CD4-positive, alpha-beta T cell treated with Interferon gamma for 1 hour (primary cell): ENCODE measurements around the gene NDOR1.

ENCODE experiments used
- DNase-seq: peaks from one replicate; pipeline ENCODE4 v3.0.0-alpha.2; 2020

The NDOR1 gene

GRCh38 chr9:137199411-137200121 lies 5.9 kb upstream of the NDOR1 start:
- DNase-seq: no peak

DNA sequence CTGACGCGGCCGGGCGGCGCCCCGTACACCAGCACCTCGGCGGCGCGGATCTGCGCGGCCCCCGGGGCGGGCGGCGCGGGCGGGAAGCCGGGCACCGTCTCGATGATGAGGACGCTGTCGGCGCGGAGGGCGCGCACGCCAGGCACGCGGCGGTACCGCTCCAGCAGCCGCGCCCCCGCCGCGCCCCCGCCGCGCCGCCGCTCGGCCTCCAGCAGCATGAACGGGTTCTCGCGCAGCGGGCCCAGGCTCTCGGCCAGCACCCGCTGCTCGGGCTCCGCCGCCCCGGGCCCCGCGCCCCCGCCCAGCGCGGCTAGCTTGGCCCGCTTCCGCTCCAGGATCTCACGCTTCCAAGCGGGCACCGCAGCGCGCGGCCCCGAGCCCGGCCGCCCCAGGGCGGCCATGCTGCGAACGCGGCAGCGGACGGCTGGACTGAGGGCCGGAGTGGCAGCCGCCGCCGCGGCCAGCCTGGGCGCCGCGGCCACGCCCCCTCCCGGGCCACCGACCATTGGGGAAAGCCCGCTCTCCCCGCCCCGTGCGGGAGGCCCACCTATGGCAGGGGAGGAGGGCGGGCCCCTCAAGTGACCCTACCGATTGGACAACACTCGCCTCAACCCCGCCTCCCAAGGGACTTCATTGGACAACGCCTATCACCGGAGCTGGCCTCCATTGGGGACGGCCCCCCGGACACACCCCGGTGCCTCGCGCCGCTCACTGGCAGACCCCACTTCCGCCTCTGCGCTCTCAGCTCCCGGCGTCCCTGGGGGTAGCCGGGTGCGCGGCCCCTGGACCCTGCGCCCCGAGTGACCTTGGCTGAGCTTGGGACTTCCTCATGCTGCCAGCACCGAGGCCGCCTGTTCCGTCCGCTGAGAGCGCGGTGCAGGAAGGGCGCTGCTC lies 4.9 kb upstream of the NDOR1 start, which contains the start of gene TPRN:
TSS of gene TPRN (minus strand) at position 431 of the 894 bp plus-strand sequence. CDS start at position 401, 30 bp downstream.
- DNase-seq: peak; percentile 98

DNA sequence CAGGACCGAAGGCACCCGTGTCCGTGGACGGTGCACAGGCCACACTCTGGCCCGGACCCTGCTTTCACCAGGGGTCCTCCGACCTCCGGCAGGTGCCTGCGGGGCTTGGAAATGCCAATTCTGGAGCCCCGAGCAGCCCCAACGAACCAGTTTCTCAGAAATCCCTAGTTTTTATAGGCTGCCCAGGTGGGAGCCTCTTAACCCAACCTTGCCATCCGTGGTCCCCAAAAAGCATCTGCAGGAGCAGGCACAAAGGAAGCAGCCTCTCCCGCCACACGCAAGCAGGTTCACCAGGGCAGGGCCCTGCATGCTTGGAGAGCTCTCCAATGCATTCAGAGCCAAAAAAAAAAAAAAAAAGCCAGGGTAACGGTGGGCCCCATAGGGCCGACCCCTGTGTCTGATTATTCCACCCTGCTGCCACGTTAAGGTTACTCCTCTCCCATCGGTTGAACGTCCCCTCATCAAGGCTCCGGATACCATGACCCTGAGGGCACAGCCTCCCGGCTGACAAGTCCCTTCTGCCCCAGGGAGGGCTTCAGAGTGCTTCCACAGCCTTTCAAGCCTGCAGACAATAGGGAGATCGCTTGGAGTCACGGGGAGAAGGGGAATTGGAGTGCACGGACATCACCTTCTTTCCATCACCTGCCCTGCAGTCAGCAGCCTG lies 4.2 kb upstream of the NDOR1 start:
- no peak for DNase-seq

DNA sequence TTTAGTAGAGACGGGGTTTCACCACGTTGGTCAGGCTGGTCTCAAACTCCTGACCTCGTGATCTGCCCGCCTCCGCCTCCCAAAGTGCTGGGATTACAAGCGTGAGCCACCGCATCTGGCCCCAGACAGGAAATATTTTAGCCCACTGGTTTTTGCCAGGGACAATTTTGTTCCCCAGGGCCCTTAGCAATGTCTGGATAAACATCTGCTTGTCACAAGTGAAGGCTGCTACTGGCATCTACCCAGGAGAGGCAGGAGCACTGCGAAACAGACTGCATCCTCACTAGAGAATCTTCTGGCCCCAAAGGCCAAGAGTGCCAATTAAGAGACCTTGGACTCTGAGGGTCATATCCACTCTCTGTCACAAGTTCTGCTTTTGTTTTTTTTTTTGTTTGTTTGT lies 2.5 kb upstream of the NDOR1 start:
- DNase-seq: no peak

GRCh38 chr9:137204731-137205125 lies 772 bp upstream of the NDOR1 start:
- no peak for DNase-seq

- DNase-seq: no peak
Observed at GRCh38 chr9:137206602-137207001, 1.1 kb downstream of the NDOR1 start.

GRCh38 chr9:137211532-137211931 lies 6.0 kb downstream of the NDOR1 start:
- no peak for DNase-seq

DNA sequence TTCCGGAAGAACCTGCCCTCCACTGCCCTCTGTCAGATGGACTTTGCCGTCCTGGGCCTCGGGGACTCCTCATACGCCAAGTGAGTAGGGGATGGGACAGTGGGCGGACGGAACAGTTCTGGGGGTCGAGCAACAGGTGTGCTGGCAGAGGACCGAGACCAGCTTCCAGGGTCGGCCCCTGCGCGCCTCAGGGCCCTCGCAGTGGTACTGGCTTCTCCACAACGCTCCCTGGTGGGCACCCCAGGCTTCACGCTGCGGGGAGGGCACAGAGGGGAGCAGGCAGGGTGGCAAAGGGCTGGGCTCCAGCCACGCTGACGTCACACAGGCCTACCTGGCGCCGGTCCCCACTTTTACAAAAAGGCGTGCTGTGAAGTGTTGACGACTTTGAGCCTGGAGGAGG lies 7.0 kb downstream of the NDOR1 start:
- DNase-seq: no peak

DNA sequence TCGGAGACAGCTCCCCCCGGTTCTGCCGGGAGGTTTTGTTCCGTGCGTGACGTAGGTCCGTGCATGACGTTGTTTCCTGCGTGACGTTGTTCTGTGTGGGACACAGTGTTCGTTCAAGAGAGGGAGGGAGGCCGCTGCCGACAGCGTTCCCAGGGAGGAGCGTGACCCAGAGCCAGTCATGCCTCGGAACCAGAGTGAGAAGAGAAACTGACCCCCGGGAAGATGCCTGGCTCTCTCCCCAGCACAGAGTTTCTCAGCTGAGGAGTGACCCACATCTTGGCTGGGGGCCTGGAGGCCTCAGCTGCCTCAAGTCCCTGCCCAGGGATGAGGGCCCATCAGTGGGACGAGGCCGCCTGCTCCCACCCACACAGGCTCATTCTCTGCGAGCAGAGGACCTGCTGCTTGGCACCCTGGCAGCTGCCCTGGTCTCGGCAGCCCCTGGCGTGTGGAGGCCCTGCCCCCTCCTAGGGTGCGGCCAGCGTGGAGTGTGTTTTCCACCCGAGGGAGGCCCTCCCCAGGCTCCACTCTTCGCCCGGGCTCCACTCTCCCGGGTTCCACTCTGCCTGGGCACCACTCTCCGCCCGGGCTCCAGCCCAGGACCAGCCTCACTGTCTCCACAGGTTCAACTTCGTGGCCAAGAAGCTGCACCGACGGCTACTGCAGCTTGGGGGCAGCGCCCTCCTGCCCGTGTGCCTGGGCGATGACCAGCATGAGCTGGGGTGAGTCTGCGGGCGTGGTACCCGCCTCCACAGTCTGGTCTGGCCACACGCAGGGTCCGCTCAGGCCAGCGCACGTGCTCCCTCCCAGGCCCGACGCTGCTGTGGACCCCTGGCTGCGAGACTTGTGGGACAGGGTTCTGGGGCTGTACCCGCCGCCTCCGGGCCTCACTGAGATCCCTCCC lies 7.9 kb downstream of the NDOR1 start:
- DNase-seq: no peak

GRCh38 chr9:137214620-137215019 lies 9.1 kb downstream of the NDOR1 start:
- no peak for DNase-seq

DNA sequence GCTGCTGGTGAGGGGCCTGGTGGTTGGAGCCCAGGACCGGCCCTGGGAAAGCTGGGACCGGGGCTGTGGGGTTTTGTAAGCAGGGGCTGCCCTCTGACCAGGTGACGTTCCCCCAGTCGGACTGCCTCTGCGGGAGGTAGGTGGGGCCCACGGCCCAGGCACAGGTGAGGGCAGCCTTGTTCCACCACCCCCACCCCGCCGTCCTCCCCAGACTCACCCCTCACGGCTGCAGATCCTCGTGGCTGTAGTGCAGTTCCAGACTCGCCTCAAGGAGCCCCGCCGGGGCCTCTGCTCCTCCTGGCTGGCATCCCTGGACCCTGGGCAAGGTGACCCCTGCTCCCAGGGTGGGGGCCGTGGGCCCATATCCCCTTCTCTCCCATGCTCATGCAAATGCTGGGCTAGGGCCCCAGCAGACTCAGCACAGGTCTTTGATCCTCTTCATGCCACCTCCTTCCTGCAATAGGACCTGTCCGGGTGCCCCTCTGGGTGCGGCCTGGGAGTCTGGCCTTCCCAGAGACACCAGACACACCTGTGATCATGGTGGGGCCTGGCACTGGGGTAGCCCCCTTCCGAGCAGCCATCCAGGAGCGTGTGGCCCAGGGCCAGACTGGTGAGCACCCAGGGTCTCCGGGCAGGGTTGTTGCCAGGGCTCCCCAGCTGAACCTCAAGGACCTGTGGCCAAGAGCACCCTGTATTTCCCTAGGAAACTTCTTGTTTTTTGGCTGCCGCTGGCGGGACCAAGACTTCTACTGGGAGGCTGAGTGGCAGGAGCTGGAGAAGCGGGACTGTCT lies 9.9 kb downstream of the NDOR1 start:
- no peak for DNase-seq

- no peak for DNase-seq
Observed at GRCh38 chr9:137216188-137216965, 10.9 kb downstream of the NDOR1 start.

GRCh38 chr9:137217276-137218211 lies 12.0 kb downstream of the NDOR1 start:
- no peak for DNase-seq

DNA sequence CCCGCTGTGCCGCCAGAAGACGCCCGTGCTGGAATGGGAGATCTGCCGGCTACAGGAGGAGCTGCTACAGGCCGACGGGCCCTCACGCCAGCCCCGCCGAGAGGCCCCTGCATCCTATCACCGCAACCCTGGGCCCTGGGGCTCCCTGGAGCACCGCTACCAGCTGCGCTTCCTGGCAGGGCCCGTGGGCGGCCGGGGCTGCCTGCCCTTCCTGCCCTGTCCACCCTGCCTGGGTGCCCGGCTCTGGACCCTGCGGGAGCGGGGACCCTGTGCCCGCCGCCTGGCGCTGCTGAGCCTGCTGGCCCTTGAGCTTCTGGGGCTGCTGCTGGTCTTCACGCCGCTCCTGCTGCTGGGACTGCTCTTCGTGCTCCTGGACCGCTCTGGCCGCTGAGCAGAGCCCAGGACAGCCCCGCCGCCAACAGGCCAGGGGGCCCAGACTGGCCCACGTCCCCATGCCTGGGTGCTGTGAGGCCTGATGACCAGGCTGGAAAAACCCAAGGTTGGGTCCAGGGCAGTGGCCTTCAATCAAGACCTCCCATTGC lies 12.8 kb downstream of the NDOR1 start:
- no peak for DNase-seq

DNA sequence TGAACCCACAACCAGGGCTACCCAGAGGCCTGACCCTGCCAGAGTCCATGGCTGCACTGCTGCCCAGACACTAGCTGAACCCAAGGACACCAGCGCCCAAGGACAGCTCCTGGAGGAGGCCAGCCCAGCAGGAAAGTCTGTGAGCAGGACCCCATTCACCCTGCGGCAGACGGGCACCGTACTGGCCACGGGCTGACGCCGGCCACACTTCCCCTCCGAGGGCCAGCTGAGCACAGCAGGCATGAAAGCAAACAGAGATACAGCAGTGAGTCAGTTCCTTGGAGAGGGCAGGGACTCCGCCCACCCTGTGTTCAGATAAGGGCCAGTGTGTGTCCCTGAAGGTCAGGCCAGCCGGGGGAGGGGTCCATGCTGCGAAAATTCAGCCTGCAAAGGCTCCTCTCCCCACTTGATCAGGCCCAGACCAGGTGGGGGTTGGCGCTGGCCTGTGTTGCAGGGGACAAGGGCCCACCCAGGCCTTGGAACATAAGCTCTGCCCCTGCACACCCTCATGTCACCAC lies 13.3 kb downstream of the NDOR1 start:
- DNase-seq: no peak

GRCh38 chr9:137219757-137220316 lies 14.3 kb downstream of the NDOR1 start:
- no peak for DNase-seq

- no peak for DNase-seq
Observed at GRCh38 chr9:137220317-137221094, 15.0 kb downstream of the NDOR1 start.

GRCh38 chr9:137221095-137221505 lies 15.6 kb downstream of the NDOR1 start:
- no peak for DNase-seq
